22Rv1 (cell line): ENCODE data around the gene PDRG1.

ENCODE experiments used
- H3K27ac ChIP-seq: fragments of 450-650 bp; 2 replicates; pipeline ENCODE4 v1.5.1; 2017
- CTCF ChIP-seq: fragments of 450-650 bp; IDR thresholded peaks from 2 replicates; pipeline ENCODE4 v1.5.1; 2017; ENCODE audit warnings: mild to moderate bottlenecking
- ZFX ChIP-seq: fragments of 450-650 bp; IDR thresholded peaks from 2 replicates; pipeline ENCODE4 v1.6.1; 2017; ENCODE audit warnings: antibody characterized with exemption, borderline replicate concordance

Gene PDRG1

DNA sequence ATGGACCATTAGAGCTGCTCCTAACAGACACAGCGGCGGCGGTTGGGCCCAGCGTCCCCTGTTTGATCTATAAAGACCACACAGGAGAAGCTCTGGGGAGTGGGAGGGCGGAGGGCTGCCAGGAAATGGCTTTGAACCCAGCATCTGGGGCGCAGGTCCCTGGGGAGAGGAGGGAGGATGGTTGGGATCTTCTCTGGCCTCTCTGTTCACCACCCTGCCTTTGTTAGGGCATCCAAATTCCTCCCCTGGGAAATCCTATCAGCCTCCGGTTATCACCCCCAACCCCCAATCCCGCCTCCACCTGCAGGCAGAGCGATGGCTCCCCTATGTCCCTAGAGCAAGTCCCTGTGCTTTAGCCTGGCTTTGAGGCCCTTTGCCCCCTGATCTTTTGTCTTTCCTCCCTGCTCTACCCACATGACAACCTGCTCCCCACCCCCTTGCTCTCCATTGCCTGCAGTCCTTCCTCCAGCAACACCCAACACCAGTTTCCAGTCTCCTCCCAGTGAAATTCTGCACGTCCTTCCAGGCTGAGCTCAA, 23.2 kb upstream of the PDRG1 start:
- no peak overlapping the region for H3K27ac ChIP-seq
- no peak for TF ChIP-seq ZFX
- no peak for TF ChIP-seq CTCF

GRCh38 chr20:31974296-31974695, 22.4 kb upstream of the PDRG1 start:
- no peak overlapping the region for H3K27ac ChIP-seq
- TF ChIP-seq ZFX: no peak
- no peak for TF ChIP-seq CTCF

GRCh38 chr20:31972471-31973021, 20.7 kb upstream of the PDRG1 start:
- TF ChIP-seq ZFX: no peak
- TF ChIP-seq CTCF: no peak
- H3K27ac ChIP-seq: no peak overlapping the region

DNA sequence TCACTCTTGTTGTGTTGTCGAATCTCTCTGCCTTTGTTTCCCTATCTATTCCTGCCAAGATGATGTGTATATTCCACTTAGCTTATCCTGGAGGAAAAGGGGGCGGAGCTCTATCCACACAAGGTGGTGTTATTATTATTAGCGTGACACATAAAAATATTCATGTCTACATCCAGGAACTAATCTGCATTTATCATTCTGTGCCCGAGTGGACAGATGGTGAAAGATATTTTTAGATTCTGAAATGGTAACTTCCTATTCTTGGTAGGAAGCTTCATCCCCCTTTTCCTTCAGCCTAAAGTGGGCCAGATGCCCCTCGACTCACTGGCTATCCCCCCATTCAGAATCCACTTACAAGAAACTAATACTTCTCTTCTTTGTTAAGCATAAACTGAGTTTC, 18.1 kb upstream of the PDRG1 start:
- TF ChIP-seq ZFX (no peak), CTCF (no peak)
- no peak overlapping the region for H3K27ac ChIP-seq

DNA sequence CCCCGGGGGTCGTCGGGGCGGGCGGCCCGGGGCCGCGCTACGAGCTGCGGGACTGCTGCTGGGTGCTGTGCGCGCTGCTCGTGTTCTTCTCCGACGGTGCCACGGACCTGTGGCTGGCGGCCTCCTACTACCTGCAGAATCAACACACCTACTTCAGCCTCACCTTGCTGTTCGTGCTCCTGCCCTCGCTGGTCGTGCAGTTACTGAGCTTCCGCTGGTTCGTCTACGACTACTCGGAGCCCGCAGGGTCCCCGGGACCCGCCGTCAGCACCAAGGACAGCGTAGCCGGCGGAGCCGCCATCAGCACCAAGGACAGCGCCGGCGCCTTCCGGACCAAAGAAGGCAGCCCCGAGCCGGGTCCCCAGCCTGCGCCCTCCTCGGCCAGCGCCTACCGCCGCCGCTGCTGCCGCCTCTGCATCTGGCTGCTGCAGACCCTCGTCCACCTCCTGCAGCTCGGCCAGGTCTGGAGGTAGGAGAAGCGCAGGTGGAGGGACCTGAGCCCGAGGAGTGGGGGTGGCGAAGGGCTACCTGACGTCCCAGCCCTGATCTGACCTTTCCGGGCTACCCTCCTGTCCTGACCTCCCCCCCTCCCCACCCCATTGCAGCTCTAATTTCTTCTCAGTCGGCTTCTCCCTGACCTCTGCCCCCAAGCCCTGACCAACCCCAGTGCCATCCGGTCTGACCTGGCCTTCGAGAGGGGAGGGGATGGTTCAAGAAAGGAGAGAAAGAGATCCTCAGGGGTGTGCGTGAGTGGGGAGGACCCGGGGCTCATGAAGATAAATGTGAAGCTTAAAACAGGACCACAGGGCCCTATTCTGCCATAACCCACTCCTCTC, 16.7 kb upstream of the PDRG1 start:
- TF ChIP-seq ZFX (no peak), CTCF (no peak)
- H3K27ac ChIP-seq: no peak overlapping the region

GRCh38 chr20:31967830-31968249, 16.0 kb upstream of the PDRG1 start, which contains the start of gene XKR7:
XKR7 (plus strand) TSS chr20:31968151; CDS start chr20:31968176, 25 bp downstream.
- TF ChIP-seq CTCF (no peak), ZFX (no peak)
- no peak within 1 kb of the TSS for H3K27ac ChIP-seq
